Stimulated activated CD8-positive, alpha-beta memory T cell treated with anti-CD3 and anti-CD28 coated beads, Interleukin-7, amount 100 ng/mL, for 24 hours (primary cell): ENCODE data around the gene RADIL.

Experiments used
- DNase-seq: peaks from one replicate; pipeline ENCODE4 v3.0.0-alpha.2; 2020; ENCODE audit warnings: low read depth

Gene RADIL

GRCh38 chr7:4831723-4832495, 51.6 kb downstream of the RADIL start:
- DNase-seq, result no peak

GRCh38 chr7:4830176-4830575, 53.3 kb downstream of the RADIL start:
- DNase-seq, result peak; percentile 21

- no peak for DNase-seq
Observed at GRCh38 chr7:4828720-4829383, 54.7 kb downstream of the RADIL start.

- no peak for DNase-seq
Observed at GRCh38 chr7:4825081-4825480, 58.4 kb downstream of the RADIL start.

- DNase-seq, result no peak
Observed at GRCh38 chr7:4824120-4824775, 59.3 kb downstream of the RADIL start.

GRCh38 chr7:4823441-4824119, 59.9 kb downstream of the RADIL start:
- DNase-seq, result no peak

GRCh38 chr7:4822677-4823076, 60.8 kb downstream of the RADIL start:
- no peak for DNase-seq

GRCh38 chr7:4820967-4821471, 62.5 kb downstream of the RADIL start:
- DNase-seq, result no peak

- DNase-seq, result no peak
Observed at GRCh38 chr7:4820405-4820966, 63.0 kb downstream of the RADIL start.

GRCh38 chr7:4819560-4820404, 63.7 kb downstream of the RADIL start:
- no peak for DNase-seq

GRCh38 chr7:4818000-4818794, 65.3 kb downstream of the RADIL start:
- DNase-seq, result no peak

GRCh38 chr7:4817178-4817901, 66.2 kb downstream of the RADIL start:
- no peak for DNase-seq

- no peak for DNase-seq
Observed at GRCh38 chr7:4816419-4817080, 67.0 kb downstream of the RADIL start.

GRCh38 chr7:4815609-4816418, 67.7 kb downstream of the RADIL start:
- no peak for DNase-seq

GRCh38 chr7:4815121-4815520, 68.4 kb downstream of the RADIL start:
- DNase-seq, result no peak

GRCh38 chr7:4814433-4814832, 69.1 kb downstream of the RADIL start:
- DNase-seq, result no peak

GRCh38 chr7:4809666-4810065, 73.8 kb downstream of the RADIL start:
- no peak for DNase-seq

- DNase-seq, result no peak
Observed at GRCh38 chr7:4809091-4809591, 74.4 kb downstream of the RADIL start.
